PC-3 (cell line): Measurements from ENCODE around the gene NFXL1.

Source experiments
- EZH2 ChIP-seq: fragments of 300-600 bp; sonication (generic); IDR thresholded peaks from one replicate; pipeline ENCODE4 v1.6.1; 2017; ENCODE audit warnings: antibody characterized with exemption, mild to moderate bottlenecking, low read length; ENCODE audit not compliant: unreplicated experiment
- EZH2phosphoT487 ChIP-seq: fragments of 300-600 bp; sonication (generic); IDR thresholded peaks from 2 replicates; pipeline ENCODE4 v1.6.1; 2018; ENCODE audit warnings: mild to moderate bottlenecking, antibody characterized with exemption, low read length, borderline replicate concordance

DNA sequence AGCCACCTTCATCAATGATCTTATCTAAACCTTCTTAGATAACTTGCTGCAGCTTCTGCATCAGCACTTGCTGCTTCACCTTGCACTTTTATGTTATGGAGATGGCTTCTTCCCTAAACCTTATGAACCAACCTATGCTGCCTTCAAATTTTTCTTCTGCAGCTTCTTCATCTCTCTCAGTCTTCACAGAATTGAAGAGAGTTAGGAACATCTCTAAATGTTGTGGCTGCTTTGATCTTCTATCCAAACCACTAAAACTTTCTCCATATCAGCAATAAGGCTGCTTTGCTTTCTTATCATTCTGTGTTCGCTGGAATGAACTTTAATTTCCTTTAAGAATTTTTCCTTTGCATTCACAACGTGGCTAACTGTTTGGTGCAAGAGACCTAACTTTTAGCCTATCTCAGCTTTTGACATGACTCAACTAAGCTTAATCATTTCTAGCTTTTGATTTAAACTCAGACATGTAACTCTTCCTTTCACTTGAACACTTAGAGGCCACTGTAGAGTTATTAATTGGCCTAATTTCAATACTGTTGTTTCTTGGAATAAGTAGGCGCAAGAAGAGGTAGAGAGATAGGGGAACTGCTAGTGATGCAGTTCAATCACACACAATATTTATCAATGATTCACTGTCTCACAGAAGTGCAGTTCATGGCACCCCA is 40.4 kb downstream of the NFXL1 start:
- TF ChIP-seq EZH2 (no peak), EZH2phosphoT487 (no peak)
